SK-N-SH treated with all-trans-retinoic acid at 6 μM for 48 hours (cell line): ENCODE data around the gene ETS1.

Source experiments
- ATAC-seq: fragments of 200-7000 bp; cut with Tn5 transposase; 3 replicates; pipeline ENCODE4 v1.9.1; 2020; ENCODE audit warnings: mild to moderate bottlenecking, moderate library complexity
- ARNTL ChIP-seq: fragments of 450-650 bp; formaldehyde crosslinking; IDR thresholded peaks from 2 replicates; pipeline ENCODE4 v1.5.0; 2020; ENCODE audit warnings: low read depth, mild to moderate bottlenecking, moderate library complexity, borderline replicate concordance
- BACH2 ChIP-seq: fragments of 250-450 bp; sonication (Bioruptor Pico); IDR thresholded peaks from 2 replicates; pipeline ENCODE4 v1.9.0; 2021; ENCODE audit warnings: mild to moderate bottlenecking, borderline replicate concordance
- CSDC2 ChIP-seq: fragments of 250-450 bp; sonication (Bioruptor Pico); IDR thresholded peaks from 2 replicates; pipeline ENCODE4 v1.5.0; 2020; ENCODE audit warnings: mild to moderate bottlenecking, moderate library complexity
- CSRNP3 ChIP-seq: fragments of 250-450 bp; sonication (Bioruptor Pico); IDR thresholded peaks from 2 replicates; pipeline ENCODE4 v1.5.1; 2021; ENCODE audit warnings: mild to moderate bottlenecking, moderate library complexity
- ESRRG ChIP-seq: fragments of 250-450 bp; sonication (Bioruptor Pico); IDR thresholded peaks from 2 replicates; pipeline ENCODE4 v1.6.1; 2021; ENCODE audit warnings: mild to moderate bottlenecking
- GLIS3 ChIP-seq: fragments of 250-450 bp; sonication (Bioruptor Pico); IDR thresholded peaks from 2 replicates; pipeline ENCODE4 v1.5.0; 2020; ENCODE audit warnings: mild to moderate bottlenecking, moderate library complexity
- ISL1 ChIP-seq: fragments of 250-450 bp; sonication (Bioruptor Pico); IDR thresholded peaks from 2 replicates; pipeline ENCODE4 v2.1.2; 2022; ENCODE audit warnings: mild to moderate bottlenecking, moderate library complexity
- OSR1 ChIP-seq: fragments of 250-450 bp; sonication (Bioruptor Pico); IDR thresholded peaks from 2 replicates; pipeline ENCODE4 v1.8.0; 2022; ENCODE audit warnings: moderate library complexity, mild to moderate bottlenecking, inconsistent platforms
- PATZ1 ChIP-seq: fragments of 250-450 bp; sonication (Bioruptor Pico); IDR thresholded peaks from 2 replicates; pipeline ENCODE4 v1.8.0; 2020; ENCODE audit warnings: mild to moderate bottlenecking, moderate library complexity, borderline replicate concordance
- PPARA ChIP-seq: fragments of 250-450 bp; sonication (Bioruptor Pico); IDR thresholded peaks from 2 replicates; pipeline ENCODE4 v1.5.0; 2020; ENCODE audit warnings: mild to moderate bottlenecking, borderline replicate concordance
- RARB ChIP-seq: fragments of 250-450 bp; sonication (Bioruptor Pico); IDR thresholded peaks from 2 replicates; pipeline ENCODE4 v1.8.0; 2021; ENCODE audit warnings: mild to moderate bottlenecking, moderate library complexity
- SNAI2 ChIP-seq: fragments of 250-450 bp; sonication (Bioruptor Pico); IDR thresholded peaks from 2 replicates; pipeline ENCODE4 v1.5.0; 2020; ENCODE audit warnings: mild to moderate bottlenecking, moderate library complexity
- TCF4 ChIP-seq: fragments of 250-450 bp; sonication (Bioruptor Pico); IDR thresholded peaks from 2 replicates; pipeline ENCODE4 v1.8.0; 2021; ENCODE audit warnings: mild to moderate bottlenecking, moderate library complexity, borderline replicate concordance
- TOX ChIP-seq: fragments of 250-450 bp; sonication (Bioruptor Pico); IDR thresholded peaks from 2 replicates; pipeline ENCODE4 v1.8.0; 2021; ENCODE audit warnings: mild to moderate bottlenecking, moderate library complexity, borderline replicate concordance
- ZC3H10 ChIP-seq: fragments of 250-450 bp; sonication (Bioruptor Pico); IDR thresholded peaks from 2 replicates; pipeline ENCODE4 v1.5.1; 2021; ENCODE audit warnings: mild to moderate bottlenecking, moderate library complexity
- ZFP3 ChIP-seq: fragments of 250-450 bp; sonication (Bioruptor Pico); IDR thresholded peaks from 2 replicates; pipeline ENCODE4 v1.5.0; 2020; ENCODE audit warnings: mild to moderate bottlenecking, moderate library complexity
- ZFP30 ChIP-seq: fragments of 450-650 bp; formaldehyde crosslinking; IDR thresholded peaks from 2 replicates; pipeline ENCODE4 v1.5.0; 2022; ENCODE audit warnings: mild to moderate bottlenecking, moderate library complexity
- ZNF565 ChIP-seq: fragments of 450-650 bp; formaldehyde crosslinking; conservative IDR thresholded peaks from 2 replicates; pipeline ENCODE4 v1.5.0; 2020; ENCODE audit warnings: low read depth, mild to moderate bottlenecking, moderate library complexity
- ZNF70 ChIP-seq: fragments of 450-650 bp; formaldehyde crosslinking; IDR thresholded peaks from 2 replicates; pipeline ENCODE4 v1.5.0; 2020; ENCODE audit warnings: mild to moderate bottlenecking, moderate library complexity
- ZNF8 ChIP-seq: fragments of 450-650 bp; formaldehyde crosslinking; IDR thresholded peaks from 2 replicates; pipeline ENCODE4 v1.5.0; 2020; ENCODE audit warnings: mild to moderate bottlenecking, moderate library complexity
- TF ChIP-seq, protein P1 (sequence below): fragments of 250-450 bp; sonication (Bioruptor Pico); IDR thresholded peaks from 2 replicates; pipeline ENCODE4 v1.8.0; 2021; ENCODE audit warnings: low read depth, mild to moderate bottlenecking, moderate library complexity, borderline replicate concordance
- TF ChIP-seq, protein P2 (sequence below): fragments of 250-450 bp; sonication (Bioruptor Pico); IDR thresholded peaks from 2 replicates; pipeline ENCODE4 v1.5.1; 2020; ENCODE audit warnings: low read depth, mild to moderate bottlenecking, moderate library complexity
- TF ChIP-seq, protein P3 (sequence below): fragments of 250-450 bp; sonication (Bioruptor Pico); IDR thresholded peaks from 2 replicates; pipeline ENCODE4 v1.5.0; 2020; ENCODE audit warnings: mild to moderate bottlenecking, moderate library complexity

Gene ETS1

GRCh38 chr11:128569291-128569690, 18.1 kb downstream of the ETS1 start:
- TF ChIP-seq ZNF70 (no peak), PATZ1 (CRISPR knock-in tag) (no peak), BACH2 (no peak)
- no peak for ATAC-seq

GRCh38 chr11:128568166-128568778, 19.1 kb downstream of the ETS1 start:
- ATAC-seq, result no peak
- TF ChIP-seq PATZ1 (CRISPR knock-in tag) (no peak), ISL1 (CRISPR knock-in tag) (no peak), ESRRG (CRISPR knock-in tag) (no peak), ZC3H10 (no peak), ZNF565 (CRISPR knock-in tag) (no peak), ARNTL (CRISPR knock-in tag) (no peak), PPARA (no peak), RARB (no peak), ZFP30 (no peak), BACH2 (no peak), SNAI2 (no peak), TOX (CRISPR knock-in tag) (no peak), OSR1 (CRISPR knock-in tag) (no peak), ZNF8 (no peak), GLIS3 (CRISPR knock-in tag) (no peak), TCF4 (CRISPR knock-in tag) (no peak)
- TF ChIP-seq, protein P1, sequence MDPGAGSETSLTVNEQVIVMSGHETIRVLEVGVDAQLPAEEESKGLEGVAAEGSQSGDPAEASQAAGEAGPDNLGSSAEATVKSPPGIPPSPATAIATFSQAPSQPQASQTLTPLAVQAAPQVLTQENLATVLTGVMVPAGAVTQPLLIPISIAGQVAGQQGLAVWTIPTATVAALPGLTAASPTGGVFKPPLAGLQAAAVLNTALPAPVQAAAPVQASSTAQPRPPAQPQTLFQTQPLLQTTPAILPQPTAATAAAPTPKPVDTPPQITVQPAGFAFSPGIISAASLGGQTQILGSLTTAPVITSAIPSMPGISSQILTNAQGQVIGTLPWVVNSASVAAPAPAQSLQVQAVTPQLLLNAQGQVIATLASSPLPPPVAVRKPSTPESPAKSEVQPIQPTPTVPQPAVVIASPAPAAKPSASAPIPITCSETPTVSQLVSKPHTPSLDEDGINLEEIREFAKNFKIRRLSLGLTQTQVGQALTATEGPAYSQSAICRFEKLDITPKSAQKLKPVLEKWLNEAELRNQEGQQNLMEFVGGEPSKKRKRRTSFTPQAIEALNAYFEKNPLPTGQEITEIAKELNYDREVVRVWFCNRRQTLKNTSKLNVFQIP, result no peak
- TF ChIP-seq, protein P2, sequence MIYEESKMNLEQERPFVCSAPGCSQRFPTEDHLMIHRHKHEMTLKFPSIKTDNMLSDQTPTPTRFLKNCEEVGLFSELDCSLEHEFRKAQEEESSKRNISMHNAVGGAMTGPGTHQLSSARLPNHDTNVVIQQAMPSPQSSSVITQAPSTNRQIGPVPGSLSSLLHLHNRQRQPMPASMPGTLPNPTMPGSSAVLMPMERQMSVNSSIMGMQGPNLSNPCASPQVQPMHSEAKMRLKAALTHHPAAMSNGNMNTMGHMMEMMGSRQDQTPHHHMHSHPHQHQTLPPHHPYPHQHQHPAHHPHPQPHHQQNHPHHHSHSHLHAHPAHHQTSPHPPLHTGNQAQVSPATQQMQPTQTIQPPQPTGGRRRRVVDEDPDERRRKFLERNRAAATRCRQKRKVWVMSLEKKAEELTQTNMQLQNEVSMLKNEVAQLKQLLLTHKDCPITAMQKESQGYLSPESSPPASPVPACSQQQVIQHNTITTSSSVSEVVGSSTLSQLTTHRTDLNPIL (CRISPR knock-in tag), result no peak

DNA sequence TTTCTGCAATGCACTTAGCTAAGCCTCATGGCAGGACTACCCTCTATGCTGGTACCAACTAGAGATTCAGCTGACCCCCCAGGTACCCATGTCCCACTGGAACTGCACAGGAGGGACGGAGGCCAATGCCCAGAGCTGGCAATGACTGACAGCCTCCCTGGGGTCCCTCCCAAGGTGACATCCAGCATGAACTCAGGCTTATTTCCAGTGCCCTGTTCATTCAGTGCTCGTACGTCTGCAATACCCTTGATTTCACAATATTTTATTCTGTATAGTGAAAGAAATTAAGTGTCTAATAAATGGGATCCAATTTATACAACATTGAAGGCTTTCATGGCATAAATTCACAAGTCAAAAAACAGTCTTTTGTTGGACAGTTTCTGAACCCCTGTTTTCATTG, 20.2 kb downstream of the ETS1 start:
- no peak for TF ChIP-seq OSR1 (CRISPR knock-in tag)
- TF ChIP-seq, protein P2 (CRISPR knock-in tag), result no peak
- no peak for TF ChIP-seq ZNF70
- TF ChIP-seq, protein P3, sequence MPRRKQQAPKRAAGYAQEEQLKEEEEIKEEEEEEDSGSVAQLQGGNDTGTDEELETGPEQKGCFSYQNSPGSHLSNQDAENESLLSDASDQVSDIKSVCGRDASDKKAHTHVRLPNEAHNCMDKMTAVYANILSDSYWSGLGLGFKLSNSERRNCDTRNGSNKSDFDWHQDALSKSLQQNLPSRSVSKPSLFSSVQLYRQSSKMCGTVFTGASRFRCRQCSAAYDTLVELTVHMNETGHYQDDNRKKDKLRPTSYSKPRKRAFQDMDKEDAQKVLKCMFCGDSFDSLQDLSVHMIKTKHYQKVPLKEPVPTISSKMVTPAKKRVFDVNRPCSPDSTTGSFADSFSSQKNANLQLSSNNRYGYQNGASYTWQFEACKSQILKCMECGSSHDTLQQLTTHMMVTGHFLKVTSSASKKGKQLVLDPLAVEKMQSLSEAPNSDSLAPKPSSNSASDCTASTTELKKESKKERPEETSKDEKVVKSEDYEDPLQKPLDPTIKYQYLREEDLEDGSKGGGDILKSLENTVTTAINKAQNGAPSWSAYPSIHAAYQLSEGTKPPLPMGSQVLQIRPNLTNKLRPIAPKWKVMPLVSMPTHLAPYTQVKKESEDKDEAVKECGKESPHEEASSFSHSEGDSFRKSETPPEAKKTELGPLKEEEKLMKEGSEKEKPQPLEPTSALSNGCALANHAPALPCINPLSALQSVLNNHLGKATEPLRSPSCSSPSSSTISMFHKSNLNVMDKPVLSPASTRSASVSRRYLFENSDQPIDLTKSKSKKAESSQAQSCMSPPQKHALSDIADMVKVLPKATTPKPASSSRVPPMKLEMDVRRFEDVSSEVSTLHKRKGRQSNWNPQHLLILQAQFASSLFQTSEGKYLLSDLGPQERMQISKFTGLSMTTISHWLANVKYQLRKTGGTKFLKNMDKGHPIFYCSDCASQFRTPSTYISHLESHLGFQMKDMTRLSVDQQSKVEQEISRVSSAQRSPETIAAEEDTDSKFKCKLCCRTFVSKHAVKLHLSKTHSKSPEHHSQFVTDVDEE (CRISPR knock-in tag), result no peak
- no peak for TF ChIP-seq ZNF8
- no peak for TF ChIP-seq ZFP3 (CRISPR knock-in tag)
- TF ChIP-seq ZC3H10, result no peak
- TF ChIP-seq GLIS3 (CRISPR knock-in tag), result no peak
- TF ChIP-seq CSRNP3 (CRISPR knock-in tag), result no peak
- no peak for TF ChIP-seq TOX (CRISPR knock-in tag)
- no peak for TF ChIP-seq CSDC2 (CRISPR knock-in tag)
- no peak for TF ChIP-seq ESRRG (CRISPR knock-in tag)
- TF ChIP-seq ZFP30, result no peak
- no peak for TF ChIP-seq ISL1 (CRISPR knock-in tag)
- TF ChIP-seq RARB, result no peak
- TF ChIP-seq ARNTL (CRISPR knock-in tag), result no peak
- no peak for ATAC-seq
